Activated T-cell treated with anti-CD3 and anti-CD28 coated beads, Interleukin-2, amount 50 U/mL, for 24 hours (primary cell): ENCODE data around the gene RAB26.

Experiments
- DNase-seq: peaks from one replicate; pipeline ENCODE4 v3.0.0-alpha.2; 2020
- H3K27ac Mint-ChIP-seq: 2 replicates; pipeline ENCODE4 v1.8.0; 2020; ENCODE audit warnings: mild to moderate bottlenecking, mixed read lengths
- H3K27me3 Mint-ChIP-seq: 2 replicates; pipeline ENCODE4 v1.8.0; 2020; ENCODE audit warnings: mixed read lengths
- H3K36me3 Mint-ChIP-seq: 2 replicates; pipeline ENCODE4 v1.8.0; 2020; ENCODE audit warnings: low read depth, mixed read lengths
- H3K4me1 Mint-ChIP-seq: 2 replicates; pipeline ENCODE4 v1.8.0; 2020; ENCODE audit warnings: low read depth, mixed read lengths
- H3K4me3 Mint-ChIP-seq: 2 replicates; pipeline ENCODE4 v1.8.0; 2020; ENCODE audit warnings: mild to moderate bottlenecking, moderate library complexity, mixed read lengths
- H3K9me3 Mint-ChIP-seq: 2 replicates; pipeline ENCODE4 v1.8.0; 2020; ENCODE audit warnings: mixed read lengths

Gene RAB26

GRCh38 chr16:2145843-2146242 is 2.6 kb upstream of the RAB26 start:
- Mint-ChIP-seq H3K9me3 (no peaks in the 10 kb centered on the region), H3K27ac (no peak overlapping the region), H3K4me3 (no peak overlapping the region), H3K4me1 (peaks cover 11% of the 10 kb centered on the region), H3K27me3 (no peaks in the 10 kb centered on the region), H3K36me3 (no peaks in the 10 kb centered on the region)
- no peak for DNase-seq

DNA sequence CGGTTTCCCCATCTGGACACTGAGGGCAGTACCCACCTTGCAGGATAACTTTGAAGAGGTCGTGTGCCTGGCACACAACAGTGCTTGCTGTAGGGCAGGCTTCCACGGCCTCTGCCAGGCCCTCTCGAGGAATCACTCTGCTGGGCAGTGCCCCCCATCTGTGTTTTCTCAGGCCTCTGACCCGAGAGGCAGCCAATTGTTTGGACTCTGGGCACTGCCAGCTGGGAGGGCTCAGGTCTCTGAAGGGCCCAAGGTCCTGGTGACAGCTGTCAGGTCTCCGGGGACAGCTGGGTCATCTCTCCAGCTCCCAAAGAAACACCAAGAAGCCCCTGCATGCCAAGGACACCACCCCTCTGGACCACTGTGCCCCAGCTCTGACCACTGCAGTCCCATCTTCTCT is 1.0 kb upstream of the RAB26 start:
- H3K4me1 Mint-ChIP-seq, result peaks cover 23% of the 10 kb centered on the region
- no peak overlapping the region for H3K4me3 Mint-ChIP-seq
- H3K9me3 Mint-ChIP-seq, result no peaks in the 10 kb centered on the region
- DNase-seq, result no peak
- H3K36me3 Mint-ChIP-seq, result peaks cover 15% of the 10 kb centered on the region
- H3K27ac Mint-ChIP-seq, result peak overlapping the region; percentile 20
- no peaks in the 10 kb centered on the region for H3K27me3 Mint-ChIP-seq

DNA sequence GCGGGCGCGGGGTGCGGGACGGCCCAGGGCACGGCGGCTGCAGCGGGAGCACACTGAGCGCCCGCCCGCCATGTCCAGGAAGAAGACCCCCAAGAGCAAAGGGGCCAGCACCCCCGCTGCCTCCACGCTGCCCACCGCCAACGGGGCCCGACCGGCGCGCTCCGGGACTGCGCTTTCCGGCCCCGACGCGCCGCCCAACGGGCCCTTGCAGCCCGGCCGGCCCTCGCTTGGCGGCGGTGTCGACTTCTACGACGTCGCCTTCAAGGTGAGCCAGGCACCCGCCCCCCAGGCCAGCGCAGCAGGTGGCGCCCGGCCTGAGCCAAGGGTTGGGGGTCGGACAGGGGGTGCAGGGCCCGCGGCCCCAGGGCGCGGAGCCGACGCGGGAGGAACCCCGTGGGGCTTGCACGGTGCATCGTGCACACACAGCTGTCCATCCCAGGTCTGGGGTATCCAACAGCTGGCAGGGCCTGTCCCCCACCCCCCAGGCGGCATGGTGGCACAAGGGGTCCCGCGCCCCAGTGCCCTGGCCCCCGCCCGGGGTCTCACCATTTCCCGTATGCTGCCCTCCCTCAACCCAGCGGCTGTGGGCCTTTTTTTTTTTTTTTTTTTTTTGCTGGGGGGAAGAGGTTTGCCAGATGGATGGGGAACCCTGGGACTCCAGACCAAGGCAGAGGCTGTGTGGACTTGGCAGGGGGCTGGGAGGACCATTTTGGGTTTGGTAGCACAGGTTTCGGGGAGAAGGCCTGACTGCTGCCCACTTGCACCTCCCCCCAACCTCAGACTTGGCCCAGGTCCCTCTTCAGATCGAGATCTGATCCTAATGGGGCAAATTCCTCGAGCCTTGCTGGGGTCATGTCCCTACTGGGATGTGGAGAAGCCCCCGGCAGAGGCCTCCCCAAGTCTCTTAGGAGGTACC is 547 bp downstream of the RAB26 start:
- Mint-ChIP-seq H3K27ac (peak overlapping the region; percentile 69), H3K4me3 (peak overlapping the region; percentile 51), H3K27me3 (no peaks in the 10 kb centered on the region), H3K36me3 (peaks cover 31% of the 10 kb centered on the region), H3K9me3 (no peaks in the 10 kb centered on the region), H3K4me1 (peaks cover 24% of the 10 kb centered on the region)
- DNase-seq, result peak; percentile 69

GRCh38 chr16:2149630-2150417 is 1.4 kb downstream of the RAB26 start:
- peak; percentile 71 for DNase-seq
- H3K9me3 Mint-ChIP-seq, result no peaks in the 10 kb centered on the region
- H3K36me3 Mint-ChIP-seq, result peaks cover 39% of the 10 kb centered on the region
- peak overlapping the region; percentile 69 for H3K27ac Mint-ChIP-seq
- H3K27me3 Mint-ChIP-seq, result no peaks in the 10 kb centered on the region
- peak overlapping the region; percentile 51 for H3K4me3 Mint-ChIP-seq
- H3K4me1 Mint-ChIP-seq, result peaks cover 24% of the 10 kb centered on the region

GRCh38 chr16:2150418-2151187 is 2.2 kb downstream of the RAB26 start:
- no peaks in the 10 kb centered on the region for H3K27me3 Mint-ChIP-seq
- peaks cover 46% of the 10 kb centered on the region for H3K36me3 Mint-ChIP-seq
- peak overlapping the region; percentile 98 for H3K27ac Mint-ChIP-seq
- DNase-seq, result peak; percentile 73
- H3K4me3 Mint-ChIP-seq, result peak overlapping the region; percentile 97
- peaks cover 24% of the 10 kb centered on the region for H3K4me1 Mint-ChIP-seq
- no peaks in the 10 kb centered on the region for H3K9me3 Mint-ChIP-seq

DNA sequence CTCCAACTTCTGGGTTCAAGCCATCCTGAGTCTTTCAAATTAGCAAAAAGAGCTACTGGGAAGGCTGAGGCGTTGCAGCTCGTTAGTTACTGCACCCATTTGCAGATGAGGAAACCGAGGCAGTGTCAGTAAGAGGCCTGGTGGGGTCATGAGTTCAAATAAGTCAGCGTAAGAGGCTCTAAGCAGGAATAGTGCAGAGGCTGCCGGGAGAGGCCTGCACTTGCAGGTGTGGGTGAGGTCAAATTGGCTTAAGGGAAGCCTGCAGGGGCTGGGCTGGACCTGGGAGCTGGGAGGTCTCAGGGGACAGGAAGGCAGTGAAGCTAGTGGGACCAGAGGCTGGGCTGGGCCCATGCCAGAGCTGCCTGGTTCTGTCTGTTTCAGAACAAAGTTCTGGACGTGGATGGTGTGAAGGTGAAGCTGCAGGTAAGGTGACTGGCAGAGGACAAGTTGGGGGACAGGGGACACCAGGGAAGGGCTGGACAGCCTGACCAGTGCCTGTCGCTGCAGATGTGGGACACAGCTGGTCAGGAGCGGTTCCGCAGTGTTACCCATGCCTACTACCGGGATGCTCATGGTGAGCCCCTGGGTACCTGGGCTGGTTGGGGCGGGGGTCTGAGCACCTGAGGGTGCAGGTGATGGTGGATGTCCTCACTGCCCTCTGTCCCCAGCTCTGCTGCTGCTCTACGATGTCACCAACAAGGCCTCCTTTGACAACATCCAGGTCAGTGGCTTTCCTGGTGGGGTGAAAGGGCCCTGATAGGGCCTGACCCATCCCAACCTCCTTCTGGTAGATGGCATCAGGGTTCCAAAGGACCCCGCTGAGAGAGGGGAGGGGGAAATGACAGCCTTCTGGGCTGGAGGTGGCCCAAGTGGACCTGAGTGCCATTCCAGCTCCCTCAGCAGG is 3.0 kb downstream of the RAB26 start:
- Mint-ChIP-seq H3K4me3 (peak overlapping the region; percentile 97), H3K4me1 (peaks cover 27% of the 10 kb centered on the region), H3K27me3 (no peaks in the 10 kb centered on the region), H3K27ac (peak overlapping the region; percentile 98), H3K36me3 (peaks cover 52% of the 10 kb centered on the region), H3K9me3 (no peaks in the 10 kb centered on the region)
- peak; percentile 67 for DNase-seq

- DNase-seq, result peak; percentile 76
- H3K4me3 Mint-ChIP-seq, result peak overlapping the region; percentile 97
- no peaks in the 10 kb centered on the region for H3K9me3 Mint-ChIP-seq
- H3K27me3 Mint-ChIP-seq, result no peaks in the 10 kb centered on the region
- peaks cover 41% of the 10 kb centered on the region for H3K4me1 Mint-ChIP-seq
- peaks cover 61% of the 10 kb centered on the region for H3K36me3 Mint-ChIP-seq
- H3K27ac Mint-ChIP-seq, result peak overlapping the region; percentile 98
These were observed 4.5 kb downstream of the RAB26 start for GRCh38 chr16:2152695-2153506.

DNA sequence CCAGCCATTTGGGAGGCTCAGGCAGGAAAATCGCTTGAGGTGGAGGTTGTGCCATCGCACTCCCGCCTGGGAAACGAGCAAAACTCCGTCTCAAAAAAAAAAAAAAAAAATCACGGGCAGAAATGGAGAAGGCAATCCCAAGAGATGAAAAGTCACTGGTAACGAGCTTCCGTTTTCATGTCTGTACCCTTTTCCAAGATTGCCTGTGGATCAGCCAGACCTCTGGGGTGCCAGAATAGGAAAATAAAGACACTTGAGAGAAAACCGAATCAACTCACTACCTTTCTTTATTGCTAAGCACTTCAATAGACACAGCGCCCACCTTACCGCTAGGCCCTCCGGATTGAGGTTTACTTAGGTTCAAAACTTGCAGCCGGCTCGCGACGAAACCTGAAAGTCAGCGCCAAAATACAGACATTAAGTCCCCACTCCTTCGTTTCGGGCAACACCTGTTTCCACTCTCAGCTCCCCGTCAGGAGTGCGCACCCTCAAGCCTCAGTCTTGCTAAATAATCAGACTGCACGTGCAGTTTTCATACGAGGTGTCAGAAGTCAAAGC is 6.2 kb downstream of the RAB26 start:
- H3K4me3 Mint-ChIP-seq, result peak overlapping the region; percentile 97
- no peaks in the 10 kb centered on the region for H3K27me3 Mint-ChIP-seq
- peaks cover 50% of the 10 kb centered on the region for H3K4me1 Mint-ChIP-seq
- peak overlapping the region; percentile 98 for H3K27ac Mint-ChIP-seq
- DNase-seq, result no peak
- H3K9me3 Mint-ChIP-seq, result no peaks in the 10 kb centered on the region
- peaks cover 64% of the 10 kb centered on the region for H3K36me3 Mint-ChIP-seq

DNA sequence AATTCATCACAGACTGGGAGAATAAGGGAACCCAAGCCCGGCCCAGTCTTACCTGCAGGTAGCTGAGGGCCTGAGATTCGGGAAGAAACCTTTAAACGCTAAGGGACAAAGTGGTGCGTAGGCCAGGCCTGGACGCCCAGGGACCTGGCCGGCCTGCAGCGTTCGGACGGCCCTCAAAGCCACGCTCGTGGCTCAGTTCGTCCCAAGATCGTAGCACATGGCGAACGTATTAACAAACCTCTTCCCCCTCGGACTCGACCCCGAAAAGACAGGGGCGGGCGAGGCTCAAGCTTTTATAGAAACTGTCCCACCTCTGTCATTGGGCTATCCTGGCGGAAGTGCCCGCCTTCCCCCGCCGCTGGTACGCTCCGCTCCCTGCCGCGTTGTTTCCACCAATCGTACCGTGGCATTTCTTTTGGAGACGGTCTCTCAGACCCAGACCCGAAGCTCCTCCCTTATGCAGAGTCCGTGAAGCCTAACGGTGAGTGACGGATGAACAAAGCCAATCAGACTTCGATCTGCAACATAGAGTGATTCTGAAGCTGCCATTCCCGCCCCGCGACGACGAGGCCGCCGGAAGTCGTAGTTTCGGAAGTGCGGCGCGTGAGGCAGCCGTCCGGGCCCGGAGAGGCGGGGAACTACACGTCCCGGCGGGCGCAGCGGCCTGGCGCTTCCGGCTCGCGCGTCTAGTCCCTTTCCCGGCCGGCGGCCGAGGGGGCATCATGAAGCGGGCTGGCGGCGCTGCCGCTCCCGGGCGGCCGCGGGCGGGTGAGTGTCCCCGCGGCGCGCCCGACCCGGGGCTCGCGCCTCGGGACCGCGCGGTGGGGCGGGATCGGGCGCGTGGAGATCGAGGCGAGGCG is 6.9 kb downstream of the RAB26 start, which contains the start of gene TRAF7:
TSS of gene TRAF7 (plus strand) at position 692 of the 860 bp plus-strand sequence. CDS start 8,139 bp downstream, outside the sequence.
- Mint-ChIP-seq H3K36me3 (peaks cover 64% of the 10 kb centered on the region), H3K27ac (peak within 1 kb of the TSS; percentile 98), H3K4me1 (peaks cover 43% of the 10 kb centered on the region), H3K9me3 (no peaks in the 10 kb centered on the region), H3K27me3 (no peaks in the 10 kb centered on the region), H3K4me3 (peak within 1 kb of the TSS; percentile 97)
- DNase-seq, result peak; percentile 97

- peaks cover 60% of the 10 kb centered on the region for H3K36me3 Mint-ChIP-seq
- H3K27me3 Mint-ChIP-seq, result no peaks in the 10 kb centered on the region
- H3K4me1 Mint-ChIP-seq, result peaks cover 37% of the 10 kb centered on the region
- DNase-seq, result peak; percentile 55
- H3K4me3 Mint-ChIP-seq, result peak overlapping the region; percentile 97
- H3K27ac Mint-ChIP-seq, result peak overlapping the region; percentile 94
- no peaks in the 10 kb centered on the region for H3K9me3 Mint-ChIP-seq
These were observed 7.8 kb downstream of the RAB26 start for GRCh38 chr16:2155977-2156848.

DNA sequence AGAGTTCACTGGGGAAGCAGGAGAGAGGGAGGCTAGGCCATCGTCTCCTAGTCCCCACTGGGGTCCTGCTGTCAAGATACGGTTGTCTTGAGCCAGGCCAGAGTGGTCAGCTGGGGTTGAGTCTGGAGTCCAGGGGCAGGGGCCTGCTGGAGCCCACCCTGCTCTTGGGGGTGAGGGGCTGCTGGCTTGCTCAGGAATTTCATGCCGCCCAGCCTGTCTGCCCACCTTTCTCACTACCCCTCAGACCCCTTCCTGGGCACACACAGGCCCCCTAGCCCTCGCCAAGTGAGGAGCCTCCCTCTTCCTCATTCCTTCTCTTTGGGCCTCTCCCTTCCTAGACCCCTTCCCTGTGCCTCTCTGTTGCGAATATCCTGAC is 8.4 kb downstream of the RAB26 start:
- no peak for DNase-seq
- Mint-ChIP-seq H3K27ac (peak overlapping the region; percentile 94), H3K27me3 (no peaks in the 10 kb centered on the region), H3K4me1 (peaks cover 33% of the 10 kb centered on the region), H3K36me3 (peaks cover 54% of the 10 kb centered on the region), H3K4me3 (peak overlapping the region; percentile 97), H3K9me3 (no peaks in the 10 kb centered on the region)
